HG03460 (cell line): ENCODE results near the gene TMTC2.

ENCODE experiments used
- ATAC-seq: cut with Tn5 transposase; IDR thresholded peaks from one replicate; pipeline ENCODE4 v1.9.1; 2021; ENCODE audit not compliant: unreplicated experiment

Gene TMTC2

GRCh38 chr12:83172866-83173649 is 486.4 kb downstream of the TMTC2 start:
- no peak for ATAC-seq

- ATAC-seq, result no peak
These were observed 493.3 kb downstream of the TMTC2 start for GRCh38 chr12:83179999-83180398.

GRCh38 chr12:83181074-83181473 is 494.4 kb downstream of the TMTC2 start:
- ATAC-seq, result no peak

- no peak for ATAC-seq
These were observed 496.4 kb downstream of the TMTC2 start for GRCh38 chr12:83183132-83183531.
